Measurements from ENCODE around the gene KLHL14. TPM values are rescaled to one million over a fixed set of nuclear protein-coding genes. Genes with fewer than 3 reads are reported as not detected.

KLHL14 gene
- total and polyA plus RNA-seq, 2 experiments from 2014 or later: 0.12 to 0.57 TPM

GRCh38 chr18:32759611-32760167 lies 13.1 kb downstream of the KLHL14 start:
- Histone ChIP-seq H2AFZ (no peak overlapping the region), H3K4me3 (no peak overlapping the region), H3K4me2 (no peak overlapping the region), H3K9me2 (replicated peaks; ENCODE audit: insufficient read depth) (no peaks in the 10 kb centered on the region), H3K36me3 (replicated peaks; ENCODE audit: insufficient read depth, low read depth) (no peaks in the 10 kb centered on the region), H4K20me1 (ENCODE audit: insufficient read depth, poor library complexity, severe bottlenecking) (no peaks in the 10 kb centered on the region), H3K9me3 (ENCODE audit: low read depth) (no peaks in the 10 kb centered on the region), H3K4me1 (ENCODE audit: insufficient read depth) (no peaks in the 10 kb centered on the region), H3K79me2 (no peaks in the 10 kb centered on the region), H3K27me3 (peaks cover 3% of the 10 kb centered on the region), H3K27ac (no peak overlapping the region)
- TF ChIP-seq EZH2phosphoT487 (IDR thresholded peaks at IDR 0.05; ENCODE audit: low read depth, severe bottlenecking, unreplicated experiment): no peak
- no peak for TF ChIP-seq CTCF (IDR thresholded peaks at IDR 0.05; ENCODE audit: poor library complexity)
- TF ChIP-seq EZH2 (IDR thresholded peaks at IDR 0.05; ENCODE audit: borderline replicate concordance): no peak
- 91% methylated on average over 2 of the region's 2 CpGs for WGBS (ENCODE audit: low lambda C conversion rate, missing lambda C conversion rate)
- DNase-seq (ENCODE audit: low spot score): no peak

- Histone ChIP-seq H3K4me2 (no peak overlapping the region), H2AFZ (no peak overlapping the region), H3K4me1 (ENCODE audit: insufficient read depth) (no peaks in the 10 kb centered on the region), H3K79me2 (no peaks in the 10 kb centered on the region), H3K4me3 (no peak overlapping the region), H3K9me2 (replicated peaks; ENCODE audit: insufficient read depth) (no peaks in the 10 kb centered on the region), H3K36me3 (replicated peaks; ENCODE audit: insufficient read depth, low read depth) (no peaks in the 10 kb centered on the region), H4K20me1 (ENCODE audit: insufficient read depth, poor library complexity, severe bottlenecking) (no peaks in the 10 kb centered on the region), H3K27me3 (peaks cover 3% of the 10 kb centered on the region), H3K9me3 (ENCODE audit: low read depth) (no peaks in the 10 kb centered on the region), H3K27ac (no peak overlapping the region)
- no peak for DNase-seq (ENCODE audit: low spot score)
- TF ChIP-seq CTCF (IDR thresholded peaks at IDR 0.05; ENCODE audit: poor library complexity): no peak
- no peak for TF ChIP-seq EZH2phosphoT487 (IDR thresholded peaks at IDR 0.05; ENCODE audit: low read depth, severe bottlenecking, unreplicated experiment)
- no peak for TF ChIP-seq EZH2 (IDR thresholded peaks at IDR 0.05; ENCODE audit: borderline replicate concordance)
- 26% methylated on average over 7 of the region's 7 CpGs for WGBS (ENCODE audit: low lambda C conversion rate, missing lambda C conversion rate)
Observed at GRCh38 chr18:32754508-32755263, 18.1 kb downstream of the KLHL14 start.

GRCh38 chr18:32753656-32754260 lies 19.1 kb downstream of the KLHL14 start:
- Histone ChIP-seq H3K9me3 (ENCODE audit: low read depth) (no peaks in the 10 kb centered on the region), H4K20me1 (ENCODE audit: insufficient read depth, poor library complexity, severe bottlenecking) (no peaks in the 10 kb centered on the region), H2AFZ (no peak overlapping the region), H3K27me3 (peaks cover 3% of the 10 kb centered on the region), H3K36me3 (replicated peaks; ENCODE audit: insufficient read depth, low read depth) (no peaks in the 10 kb centered on the region), H3K4me3 (no peak overlapping the region), H3K4me2 (no peak overlapping the region), H3K4me1 (ENCODE audit: insufficient read depth) (no peaks in the 10 kb centered on the region), H3K27ac (no peak overlapping the region), H3K9me2 (replicated peaks; ENCODE audit: insufficient read depth) (no peaks in the 10 kb centered on the region), H3K79me2 (no peaks in the 10 kb centered on the region)
- no peak for TF ChIP-seq CTCF (IDR thresholded peaks at IDR 0.05; ENCODE audit: poor library complexity)
- no peak for TF ChIP-seq EZH2 (IDR thresholded peaks at IDR 0.05; ENCODE audit: borderline replicate concordance)
- no peak for TF ChIP-seq EZH2phosphoT487 (IDR thresholded peaks at IDR 0.05; ENCODE audit: low read depth, severe bottlenecking, unreplicated experiment)
- WGBS (ENCODE audit: low lambda C conversion rate, missing lambda C conversion rate): 59% methylated on average over 4 of the region's 4 CpGs
- no peak for DNase-seq (ENCODE audit: low spot score)

All from hepatocyte (in vitro differentiated cells).